ENCODE data around the gene MYT1. TPM values are rescaled to one million over a fixed set of nuclear protein-coding genes. Genes with fewer than 3 reads are reported as not detected.

The MYT1 gene
- total and polyA plus RNA-seq, 5 experiments from 2014 or later = not detected

DNA sequence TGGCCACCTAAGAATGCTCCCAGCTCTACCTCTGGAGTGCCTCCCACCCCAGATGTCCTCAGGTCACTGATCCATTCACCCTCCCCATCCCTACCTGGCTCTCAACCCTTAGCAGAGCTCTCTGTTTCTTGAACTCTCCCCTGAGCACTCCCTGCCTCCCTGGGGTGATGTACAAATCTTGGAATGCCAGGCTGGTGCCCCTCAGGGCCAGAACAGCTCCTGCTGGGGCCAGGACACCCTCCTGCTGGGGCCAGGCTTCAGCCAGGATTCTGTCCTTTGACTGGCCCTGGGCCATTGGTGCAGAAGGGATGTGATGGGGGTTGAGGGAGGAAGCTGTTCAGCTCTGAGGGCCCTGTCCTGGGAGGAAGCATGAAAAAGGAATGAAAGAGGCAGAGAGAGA is 30.0 kb downstream of the MYT1 start:
- POLR2A ChIA-PET = no interaction called here
- H3K4me3 Mint-ChIP-seq = no peak overlapping the region

DNA sequence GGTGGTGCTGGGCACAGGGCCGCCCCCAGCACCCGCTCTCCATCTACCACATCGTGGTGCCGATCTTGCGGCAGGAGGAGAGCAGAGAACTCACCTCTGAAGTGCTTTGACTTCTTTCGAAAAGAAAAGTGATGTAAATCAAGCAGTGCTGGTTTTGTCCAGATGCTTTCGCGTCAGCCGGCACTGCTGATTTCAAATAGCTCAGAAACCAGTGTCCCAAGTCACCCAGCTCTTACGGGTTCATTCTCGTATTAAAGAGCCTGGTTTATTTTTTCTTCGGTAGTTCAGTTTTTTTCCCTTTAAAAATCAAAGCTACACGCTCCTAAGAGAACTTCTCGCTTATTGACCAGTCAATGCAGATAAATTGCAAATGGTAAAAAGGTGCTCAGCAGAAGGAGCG is 32.1 kb downstream of the MYT1 start:
- DNase-seq (peak in 1 of 10 donors; percentile 6), ATAC-seq (no peak)
- POLR2A ChIA-PET = no interaction called here
- H3K4me3 Mint-ChIP-seq = no peak overlapping the region
- no peak overlapping the region for H3K27ac Mint-ChIP-seq
- H3K27me3 Mint-ChIP-seq = peaks cover 1 to 42% (median 12%) of the 10 kb centered on the region in 5 donors
- no peaks in the 10 kb centered on the region for H3K36me3 Mint-ChIP-seq
- H3K9me3 Mint-ChIP-seq = no peaks in the 10 kb centered on the region
- H3K4me1 Mint-ChIP-seq = peaks cover 5 to 9% (median 7%) of the 10 kb centered on the region in 4 donors

More for the DNA sequence above, 30.0 kb downstream of the MYT1 start:
- Mint-ChIP-seq H3K27ac (peak overlapping the region in 1 of 10 donors; percentile 58), H3K36me3 (no peaks in the 10 kb centered on the region), H3K27me3 (peaks cover 3 to 36% (median 8%) of the 10 kb centered on the region in 5 donors), H3K4me1 (peaks cover 5 to 7% (median 6%) of the 10 kb centered on the region in 4 donors), H3K9me3 (no peaks in the 10 kb centered on the region)
- DNase-seq (no peak), ATAC-seq (no peak)

DNA sequence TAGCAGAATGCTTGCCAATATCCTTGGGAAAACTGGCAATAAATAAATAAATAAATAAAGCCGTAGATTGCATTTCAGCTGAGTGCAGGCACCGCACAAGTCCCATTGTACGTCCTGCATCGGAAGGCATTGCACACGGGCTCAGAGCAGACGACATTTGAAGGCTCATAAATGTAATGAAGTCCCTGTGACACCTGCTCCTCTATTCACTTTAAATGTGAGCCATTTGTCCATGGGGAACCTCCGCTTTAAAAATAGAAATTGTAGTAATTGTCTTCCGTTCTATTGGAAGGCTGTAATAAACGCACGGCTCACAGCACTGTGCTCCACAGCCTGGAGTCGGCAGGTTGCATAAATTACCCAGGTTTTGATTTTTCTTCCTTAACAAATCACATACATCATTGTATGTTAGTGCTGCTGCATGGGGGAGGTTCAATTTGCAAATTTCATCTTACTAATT is 32.6 kb downstream of the MYT1 start:
- Mint-ChIP-seq H3K36me3 (no peaks in the 10 kb centered on the region), H3K4me1 (peaks cover 5 to 9% (median 7%) of the 10 kb centered on the region in 4 donors), H3K27ac (no peak overlapping the region), H3K27me3 (peaks cover 1 to 42% (median 9%) of the 10 kb centered on the region in 5 donors), H3K9me3 (no peaks in the 10 kb centered on the region), H3K4me3 (no peak overlapping the region)
- POLR2A ChIA-PET = no interaction called here
- ATAC-seq (no peak), DNase-seq (no peak)

DNA sequence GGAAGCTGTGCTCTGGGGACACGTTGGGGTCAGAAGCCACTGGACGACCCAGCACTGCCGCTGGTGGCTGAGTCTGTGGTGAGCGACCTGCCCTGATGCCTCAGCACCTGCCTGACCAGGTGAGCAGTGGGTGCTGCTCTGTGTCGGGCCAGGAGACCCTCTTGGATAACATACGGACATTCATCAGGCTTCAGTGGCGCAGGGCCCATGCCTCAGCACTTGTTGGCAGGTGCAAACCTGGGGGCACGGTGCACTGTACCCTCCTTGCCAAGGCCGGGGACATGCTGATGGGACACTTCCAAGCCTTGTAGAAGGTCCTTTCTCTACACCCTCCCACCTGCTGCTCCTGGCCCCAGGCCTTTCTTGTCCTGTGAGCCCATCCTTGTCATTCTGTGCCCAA is 34.1 kb downstream of the MYT1 start:
- Mint-ChIP-seq H3K4me1 (peaks cover under 1 to 4% (median 1%) of the 10 kb centered on the region in 4 donors), H3K9me3 (no peaks in the 10 kb centered on the region), H3K36me3 (no peaks in the 10 kb centered on the region), H3K27ac (no peak overlapping the region), H3K4me3 (no peak overlapping the region), H3K27me3 (peaks cover 1 to 30% (median 9%) of the 10 kb centered on the region in 5 donors)
- ATAC-seq (no peak), DNase-seq (no peak)
- POLR2A ChIA-PET = interaction anchor here (1.0 kb wide), 1 partner anchor 58 kb away, joined by 3 read pairs; no protein-coding TSS in a partner anchor

DNA sequence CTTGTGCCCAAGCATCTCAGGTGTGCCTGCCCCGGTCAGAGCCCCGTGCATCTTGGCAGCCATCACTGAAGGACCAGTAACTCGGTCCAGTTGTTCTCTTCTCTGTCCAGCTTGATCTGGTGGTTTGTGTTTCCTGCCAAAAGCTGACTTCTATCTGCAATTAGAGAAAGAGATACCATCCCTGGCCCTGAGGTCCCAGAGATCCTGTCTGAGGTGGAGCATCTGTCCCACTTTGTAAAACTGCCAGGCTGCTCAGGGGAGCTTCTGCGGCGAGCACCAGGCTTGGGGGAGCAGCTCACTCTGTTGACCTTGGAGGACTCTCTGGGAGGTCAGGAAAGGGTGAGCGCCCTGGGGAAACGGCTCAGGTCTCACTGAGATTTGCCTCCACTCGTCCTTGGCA is 35.1 kb downstream of the MYT1 start:
- ATAC-seq (no peak), DNase-seq (no peak)
- no peak overlapping the region for H3K4me3 Mint-ChIP-seq
- no peaks in the 10 kb centered on the region for H3K36me3 Mint-ChIP-seq
- no peaks in the 10 kb centered on the region for H3K9me3 Mint-ChIP-seq
- H3K27ac Mint-ChIP-seq = no peak overlapping the region
- POLR2A ChIA-PET = no interaction called here
- peaks cover 0 to 4% (median under 1%) of the 10 kb centered on the region in 4 donors for H3K4me1 Mint-ChIP-seq
- peaks cover 1 to 29% (median 8%) of the 10 kb centered on the region in 5 donors for H3K27me3 Mint-ChIP-seq

DNA sequence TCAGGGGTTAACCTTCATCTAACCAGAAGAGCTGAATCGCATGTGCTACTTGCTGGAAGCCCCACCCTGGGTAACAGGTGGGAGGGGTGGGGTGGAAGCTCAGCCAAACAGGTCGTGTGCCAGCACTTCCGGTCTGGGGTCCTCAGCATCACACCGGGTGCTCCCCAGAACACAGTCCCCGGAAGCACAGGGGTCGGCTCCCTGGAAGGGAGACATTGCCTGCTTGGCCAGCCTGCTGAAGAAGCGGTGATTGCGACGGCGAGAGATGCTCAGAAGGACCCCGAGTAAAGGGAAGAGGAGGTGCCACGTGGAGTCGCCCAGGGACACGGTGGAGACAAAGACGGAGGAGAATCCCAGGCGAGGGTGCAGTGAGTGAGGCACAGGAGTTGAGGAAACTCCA is 36.5 kb downstream of the MYT1 start:
- H3K4me1 Mint-ChIP-seq = peaks cover 0 to 4% (median 0%) of the 10 kb centered on the region in 4 donors
- H3K27ac Mint-ChIP-seq = peak overlapping the region in 1 of 10 donors; percentile 67
- ATAC-seq = no peak
- peaks cover 0 to 29% (median 9%) of the 10 kb centered on the region in 5 donors for H3K27me3 Mint-ChIP-seq
- no peaks in the 10 kb centered on the region for H3K9me3 Mint-ChIP-seq
- DNase-seq = no peak
- H3K36me3 Mint-ChIP-seq = no peaks in the 10 kb centered on the region
- no peak overlapping the region for H3K4me3 Mint-ChIP-seq
- POLR2A ChIA-PET = no interaction called here

DNA sequence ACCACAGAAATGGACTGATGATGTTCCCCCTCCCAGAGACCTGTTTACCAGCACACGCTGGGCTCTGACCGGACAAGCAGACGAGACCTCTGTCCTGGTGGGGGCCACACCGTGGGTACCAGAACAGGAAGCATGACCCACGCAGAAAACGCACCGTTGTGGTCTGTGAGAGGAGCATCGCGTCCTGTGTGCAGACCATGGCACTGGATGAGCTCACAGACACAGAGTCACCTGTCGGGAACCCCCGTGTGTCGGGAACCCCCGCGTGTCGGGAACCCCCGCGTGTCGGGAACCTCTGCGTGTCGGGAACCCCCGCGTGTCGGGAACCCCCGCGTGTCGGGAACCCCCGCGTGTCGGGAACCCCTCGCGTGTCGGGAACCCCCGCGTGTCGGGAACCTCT is 37.4 kb downstream of the MYT1 start:
- DNase-seq (no peak), ATAC-seq (no peak)
- Mint-ChIP-seq H3K27me3 (peaks cover 0 to 33% (median 9%) of the 10 kb centered on the region in 5 donors), H3K27ac (no peak overlapping the region), H3K36me3 (no peaks in the 10 kb centered on the region), H3K9me3 (no peaks in the 10 kb centered on the region), H3K4me3 (no peak overlapping the region), H3K4me1 (peaks cover 0 to 4% (median 0%) of the 10 kb centered on the region in 4 donors)
- POLR2A ChIA-PET = no interaction called here

DNA sequence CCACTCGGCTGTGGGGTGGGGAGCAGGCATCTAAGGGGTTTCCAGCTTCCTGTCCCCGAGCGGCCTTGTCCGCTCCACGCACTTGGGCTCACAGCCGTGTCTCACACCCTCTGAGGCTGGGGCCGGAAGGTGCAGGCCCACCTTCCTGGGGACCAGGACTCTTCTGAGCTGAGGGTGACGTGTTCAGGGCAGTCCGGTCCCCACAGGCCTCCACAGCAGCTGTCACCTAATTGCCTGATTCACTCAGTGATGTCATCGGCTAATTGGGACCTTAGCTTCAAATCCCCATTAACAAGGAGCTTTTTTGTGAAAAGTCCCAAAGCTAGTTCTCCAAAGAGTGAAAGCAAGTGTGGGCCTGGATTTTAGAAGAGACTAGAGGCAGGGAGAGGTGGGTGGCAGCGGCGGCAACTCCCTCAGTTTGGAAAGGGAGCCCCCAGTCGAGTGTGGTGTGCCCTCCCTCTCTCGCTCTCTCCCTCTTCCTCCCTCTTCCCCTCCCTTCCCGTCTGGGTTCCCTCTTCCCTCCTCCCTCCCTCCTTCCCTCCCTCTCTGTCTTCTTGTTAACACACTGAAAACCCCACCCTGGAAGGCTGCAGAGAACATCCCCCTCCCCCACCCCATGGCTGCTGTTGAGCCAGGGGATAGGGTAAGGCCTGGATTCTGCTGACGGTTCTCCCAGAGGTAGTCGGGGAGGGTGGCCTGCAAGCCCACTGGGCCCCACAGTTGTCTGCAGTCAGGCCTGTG is 39.0 kb downstream of the MYT1 start:
- H3K9me3 Mint-ChIP-seq = no peaks in the 10 kb centered on the region
- no peak overlapping the region for H3K27ac Mint-ChIP-seq
- POLR2A ChIA-PET = interaction anchor here (0.6 kb wide), 2 partner anchors 58 to 565 kb away, joined by 3 to 4 read pairs; no protein-coding TSS in a partner anchor
- peaks cover 0 to 4% (median 0%) of the 10 kb centered on the region in 4 donors for H3K4me1 Mint-ChIP-seq
- DNase-seq = no peak
- H3K36me3 Mint-ChIP-seq = no peaks in the 10 kb centered on the region
- H3K27me3 Mint-ChIP-seq = peaks cover 0 to 23% (median 9%) of the 10 kb centered on the region in 5 donors
- ATAC-seq = no peak
- no peak overlapping the region for H3K4me3 Mint-ChIP-seq

DNA sequence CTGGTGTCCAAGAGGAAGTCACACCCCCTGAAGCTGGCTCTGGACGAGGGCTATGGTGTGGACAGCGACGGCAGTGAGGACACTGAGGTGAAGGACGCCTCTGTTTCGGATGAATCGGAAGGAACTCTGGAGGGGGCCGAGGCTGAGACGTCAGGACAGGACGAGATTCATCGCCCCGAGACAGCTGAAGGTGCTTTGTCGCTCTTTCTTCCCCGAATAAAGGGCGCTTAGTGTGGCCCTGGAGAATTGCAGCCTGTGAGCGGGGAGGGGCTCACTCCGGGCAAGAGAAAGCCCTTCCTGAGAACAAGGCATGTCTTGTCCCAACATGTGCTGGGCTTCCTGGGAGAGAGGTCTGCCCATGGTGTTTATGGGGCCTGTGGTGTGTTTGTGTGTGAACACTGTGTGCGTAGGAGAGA is 41.4 kb downstream of the MYT1 start:
- no peak for DNase-seq
- POLR2A ChIA-PET = no interaction called here
- Mint-ChIP-seq H3K4me3 (no peak overlapping the region), H3K27ac (peak overlapping the region in 2 of 10 donors; percentile 23 to 51), H3K9me3 (no peaks in the 10 kb centered on the region), H3K27me3 (peaks cover 0 to 12% (median 3%) of the 10 kb centered on the region in 5 donors), H3K4me1 (no peaks in the 10 kb centered on the region), H3K36me3 (no peaks in the 10 kb centered on the region)
- no peak for ATAC-seq

DNA sequence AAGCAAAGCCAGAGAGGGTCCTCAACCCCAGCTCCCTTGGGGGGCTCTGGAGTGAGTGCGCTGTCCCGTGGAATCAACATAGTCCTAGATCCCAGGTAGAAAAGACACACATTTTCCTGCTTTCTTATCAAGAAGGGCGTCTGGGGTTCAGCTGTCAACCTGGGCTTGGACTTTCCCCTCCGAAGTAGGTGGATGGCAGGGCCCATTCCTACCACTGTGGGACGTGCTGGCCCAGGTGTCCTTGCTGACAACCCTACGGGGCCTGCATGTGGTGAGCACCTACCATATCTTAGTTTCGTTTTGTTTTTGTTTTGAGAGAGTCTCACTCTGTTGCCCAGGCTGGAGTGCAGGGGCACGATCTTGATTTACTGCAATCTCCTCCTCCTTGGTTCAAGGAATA is 42.4 kb downstream of the MYT1 start:
- ATAC-seq (no peak), DNase-seq (no peak)
- H3K4me1 Mint-ChIP-seq = no peaks in the 10 kb centered on the region
- H3K36me3 Mint-ChIP-seq = no peaks in the 10 kb centered on the region
- POLR2A ChIA-PET = no interaction called here
- H3K9me3 Mint-ChIP-seq = no peaks in the 10 kb centered on the region
- H3K27me3 Mint-ChIP-seq = peaks cover 0 to 5% (median 0%) of the 10 kb centered on the region in 5 donors
- H3K4me3 Mint-ChIP-seq = no peak overlapping the region
- H3K27ac Mint-ChIP-seq = no peak overlapping the region

DNA sequence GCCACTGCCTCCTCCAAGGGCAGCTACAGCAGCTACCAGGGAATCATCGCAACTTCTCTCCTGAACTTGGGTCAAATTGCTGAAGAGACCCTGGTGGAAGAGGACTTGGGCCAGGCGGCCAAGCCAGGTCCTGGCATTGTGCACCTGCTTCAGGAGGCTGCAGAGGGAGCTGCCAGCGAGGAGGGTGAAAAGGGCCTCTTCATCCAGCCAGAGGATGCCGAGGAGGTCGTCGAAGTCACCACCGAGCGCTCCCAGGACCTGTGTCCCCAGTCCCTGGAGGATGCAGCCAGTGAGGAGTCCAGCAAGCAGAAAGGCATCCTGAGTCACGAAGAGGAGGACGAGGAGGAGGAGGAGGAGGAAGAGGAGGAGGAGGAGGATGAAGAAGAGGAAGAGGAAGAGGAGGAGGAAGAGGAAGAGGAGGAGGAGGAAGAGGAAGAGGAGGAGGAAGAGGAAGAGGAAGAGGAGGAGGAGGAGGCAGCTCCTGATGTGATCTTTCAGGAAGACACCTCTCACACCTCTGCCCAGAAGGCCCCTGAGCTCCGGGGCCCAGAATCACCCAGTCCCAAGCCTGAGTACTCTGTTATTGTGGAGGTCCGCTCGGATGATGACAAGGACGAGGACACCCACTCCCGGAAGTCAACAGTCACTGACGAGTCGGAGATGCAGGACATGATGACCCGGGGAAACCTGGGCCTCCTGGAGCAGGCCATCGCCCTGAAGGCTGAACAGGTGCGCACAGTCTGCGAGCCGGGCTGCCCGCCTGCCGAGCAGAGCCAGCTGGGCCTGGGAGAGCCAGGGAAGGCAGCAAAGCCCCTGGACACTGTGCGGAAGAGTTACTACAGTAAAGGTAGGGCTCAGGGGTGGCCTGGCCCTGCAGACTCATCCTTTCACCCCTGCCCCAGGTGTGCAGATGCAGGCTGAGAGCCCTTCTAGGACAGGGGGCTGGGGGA is 43.7 kb downstream of the MYT1 start:
- no peaks in the 10 kb centered on the region for H3K9me3 Mint-ChIP-seq
- H3K4me3 Mint-ChIP-seq = no peak overlapping the region
- no peaks in the 10 kb centered on the region for H3K36me3 Mint-ChIP-seq
- H3K27ac Mint-ChIP-seq = peak overlapping the region in 1 of 10 donors; percentile 67
- H3K4me1 Mint-ChIP-seq = no peaks in the 10 kb centered on the region
- no peak for DNase-seq
- H3K27me3 Mint-ChIP-seq = peaks cover 0 to 5% (median 0%) of the 10 kb centered on the region in 5 donors
- no peak for ATAC-seq
- POLR2A ChIA-PET = no interaction called here

DNA sequence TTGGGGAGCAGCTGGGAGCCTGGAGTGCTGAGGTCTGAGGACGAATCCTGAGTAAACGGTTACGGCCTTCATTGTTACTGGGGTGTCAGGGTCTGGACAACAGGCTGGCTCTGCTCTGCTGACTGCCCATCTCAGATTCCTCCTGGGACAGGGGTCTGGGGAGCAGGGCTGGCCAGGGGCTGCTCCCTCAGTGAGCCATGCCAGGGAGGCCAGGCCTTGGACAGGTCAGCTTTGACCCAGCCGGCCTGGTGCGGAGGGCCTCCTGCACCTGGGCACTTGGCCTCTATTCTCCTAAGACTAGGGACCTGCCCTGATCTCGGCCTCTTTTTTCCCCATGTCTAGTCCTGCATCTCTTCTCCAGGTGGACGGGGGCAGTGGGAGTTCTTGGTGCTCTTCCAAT is 44.9 kb downstream of the MYT1 start:
- H3K27me3 Mint-ChIP-seq = peaks cover 0 to 5% (median 0%) of the 10 kb centered on the region in 5 donors
- no peak overlapping the region for H3K4me3 Mint-ChIP-seq
- H3K36me3 Mint-ChIP-seq = no peaks in the 10 kb centered on the region
- no peaks in the 10 kb centered on the region for H3K9me3 Mint-ChIP-seq
- ATAC-seq = no peak
- H3K4me1 Mint-ChIP-seq = no peaks in the 10 kb centered on the region
- no peak overlapping the region for H3K27ac Mint-ChIP-seq
- no peak for DNase-seq
- POLR2A ChIA-PET = no interaction called here

Measured in naive thymus-derived CD8-positive, alpha-beta T cell (primary cell).